ENCODE data around the gene TGIF2. TPM values are rescaled to one million over a fixed set of nuclear protein-coding genes. Genes with fewer than 3 reads are reported as not detected.

Gene TGIF2
- total and polyA plus RNA-seq, 9 of the 15 experiments (the other 6 are each of a cell fraction or from before 2014, with no cell fraction given): 6.8 to 27.8 (median 15.7) TPM

DNA sequence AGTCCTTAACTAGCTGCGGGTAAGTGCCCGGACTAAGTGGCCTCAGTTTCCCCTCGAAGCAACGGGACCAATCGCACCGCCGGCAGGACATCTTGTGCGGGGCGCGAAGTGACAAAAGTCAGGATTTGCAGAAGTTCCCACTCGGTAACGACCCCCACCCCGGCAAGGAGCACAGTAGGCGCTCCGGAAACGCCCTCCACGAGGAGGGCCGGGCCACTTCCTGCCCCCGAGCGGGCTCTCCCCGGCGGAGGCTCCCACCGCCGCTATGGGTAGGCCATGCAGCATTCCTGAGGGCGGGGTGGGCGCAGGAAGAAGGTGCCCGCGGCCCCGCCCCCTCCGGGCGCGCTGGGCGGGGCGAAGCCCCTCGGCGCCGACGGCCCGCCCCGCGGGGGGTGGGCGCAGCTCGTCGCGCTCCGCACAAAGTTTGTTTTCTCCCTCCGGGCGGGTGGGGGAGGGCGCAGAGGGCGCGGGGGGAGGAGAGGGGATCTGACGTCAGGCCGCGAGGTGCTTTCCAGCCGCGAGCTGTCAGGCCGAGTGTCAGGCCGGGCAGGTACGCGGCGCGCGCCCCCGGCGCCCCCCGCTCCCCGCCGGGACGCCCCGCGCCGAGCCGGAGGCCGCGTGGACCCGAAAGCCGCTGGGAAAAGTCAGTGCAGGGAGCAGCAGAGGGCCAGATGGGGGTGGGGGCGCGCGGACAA lies at the start of gene TGIF2 (continued):
- TF ChIP-seq EP400 (IDR thresholded peaks at IDR 0.05) (peak; percentile 62), HCFC1 (IDR thresholded peaks at IDR 0.05; ENCODE audit: low read depth, low read length) (peak; percentile 41), NONO (IDR thresholded peaks at IDR 0.05; ENCODE audit: low read depth in 2 of 2, low read length in 1 of 2) (peak in 1 of 2 experiments; percentile 65; a peak in 1 of 4 replicates), ZC3H4 (CRISPR knock-in tag; IDR thresholded peaks at IDR 0.05; ENCODE audit: borderline replicate concordance) (no peak), HDAC6 (IDR thresholded peaks at IDR 0.05; ENCODE audit: low read depth, low read length) (no peak), RBM39 (optimal IDR thresholded peaks at IDR 0.05; ENCODE audit: low read depth, low read length) (no peak), EGR1 (conservative IDR thresholded peaks at IDR 0.05) (no peak), MEF2D (tag; conservative IDR thresholded peaks at IDR 0.05; ENCODE audit: low read depth) (0 out of 2 replicates have a peak, but pooled peaks have one; percentile 46), ZFP91 (CRISPR knock-in tag; IDR thresholded peaks at IDR 0.05) (peak; percentile 50; the same call in 1 of the 2 replicates), FOXM1 (IDR thresholded peaks at IDR 0.05; ENCODE audit: low read depth) (no peak), FOXM1 (CRISPR knock-in tag; IDR thresholded peaks at IDR 0.05; ENCODE audit: low read depth) (no peak), HNRNPLL (IDR thresholded peaks at IDR 0.05; ENCODE audit: low read depth, low read length, poor library complexity, severe bottlenecking) (peak; percentile 14), ERF (CRISPR knock-in tag; IDR thresholded peaks at IDR 0.05) (0 out of 2 replicates have a peak, but pooled peaks have one; percentile 9), MGA (IDR thresholded peaks at IDR 0.05) (peak; percentile 85), ETV1 (tag; conservative IDR thresholded peaks at IDR 0.05; ENCODE audit: low read depth) (peak; percentile 68)

Measured in K562 (cell line).